Measurements from ENCODE around the gene ZBTB7C. TPM values are rescaled to one million over a fixed set of nuclear protein-coding genes. Genes with fewer than 3 reads are reported as not detected.

ZBTB7C gene
- polyA plus RNA-seq, 1 of the 3 experiments (the other 2 are of a cell fraction) = 0.05 TPM

DNA sequence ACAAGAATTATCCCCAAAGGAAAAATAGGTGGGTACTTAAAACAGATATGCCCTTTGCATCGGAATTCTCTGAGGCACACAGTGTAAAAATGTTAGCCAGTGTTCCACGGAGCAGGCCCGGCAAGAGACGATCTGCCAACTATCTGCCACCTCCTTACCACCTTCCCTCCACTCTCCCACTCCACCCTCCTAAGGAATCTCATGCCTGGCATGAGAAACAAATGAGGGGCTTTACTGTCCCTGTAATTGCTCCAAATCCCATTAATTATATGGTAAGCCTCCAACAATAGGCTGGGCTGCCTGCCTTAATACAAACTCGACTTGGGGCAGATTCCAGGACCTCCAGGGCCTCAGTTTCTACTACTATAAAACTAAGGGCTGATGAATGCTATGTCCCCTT, 102.3 kb downstream of the ZBTB7C start:
- Histone ChIP-seq H3K9me2 (no peaks in the 10 kb centered on the region), H2AFZ (ENCODE audit: low read depth) (no peak overlapping the region), H3K4me1 (ENCODE audit: control insufficient read depth in 1 of 2, insufficient read depth in 2 of 2, low read depth in 1 of 2, low read length in 1 of 2) (peaks cover 0 to 12% of the 10 kb centered on the region in 2 experiments; a peak in 1 of 4 replicates), H3K9ac (no peak overlapping the region), H3K79me2 (ENCODE audit: insufficient read depth) (no peaks in the 10 kb centered on the region), H3K27me3 (ENCODE audit: insufficient read depth) (no peaks in the 10 kb centered on the region; the same call in 1 of the 2 replicates), H3K9me3 (no peaks in the 10 kb centered on the region), H3F3A (replicated peaks; ENCODE audit: insufficient read depth) (no peaks in the 10 kb centered on the region), H3K4me2 (no peak overlapping the region), H3K27ac (ENCODE audit: low read depth in 2 of 2, low read length in 1 of 2) (no peak overlapping the region), H3K36me3 (replicated peaks in 1 of 2; ENCODE audit: control insufficient read depth in 1 of 2, insufficient read depth in 2 of 2, low read length in 1 of 2) (no peaks in the 10 kb centered on the region), H4K20me1 (ENCODE audit: insufficient read depth) (no peaks in the 10 kb centered on the region), H3K4me3 (ENCODE audit: low read depth in 2 of 2, low read length in 1 of 2) (no peak overlapping the region)
- TF ChIP-seq RCOR1 (IDR thresholded peaks at IDR 0.05; ENCODE audit: low read length) (no peak), TCF12 (IDR thresholded peaks at IDR 0.05) (no peak), FOXJ3 (CRISPR knock-in tag; IDR thresholded peaks at IDR 0.05) (no peak), FOXM1 (IDR thresholded peaks at IDR 0.05; ENCODE audit: low read depth) (no peak), NFIC (IDR thresholded peaks at IDR 0.05; ENCODE audit: borderline replicate concordance) (no peak), EZH2phosphoT487 (IDR thresholded peaks at IDR 0.05; ENCODE audit: borderline replicate concordance, low read depth) (no peak), RXRA (IDR thresholded peaks at IDR 0.05; ENCODE audit: borderline replicate concordance, low read depth) (no peak), ELF1 (IDR thresholded peaks at IDR 0.05) (no peak), FOSL2 (IDR thresholded peaks at IDR 0.05; ENCODE audit: borderline replicate concordance, low read depth) (no peak), YY1 (IDR thresholded peaks at IDR 0.05; ENCODE audit: low read depth) (no peak)
- WGBS (ENCODE audit: low lambda C conversion rate) = 69% methylated on average over 5 of the region's 5 CpGs
- DNase-seq = no peak
- POLR2A ChIA-PET = no interaction called here
- CTCF ChIA-PET = no interaction called here

DNA sequence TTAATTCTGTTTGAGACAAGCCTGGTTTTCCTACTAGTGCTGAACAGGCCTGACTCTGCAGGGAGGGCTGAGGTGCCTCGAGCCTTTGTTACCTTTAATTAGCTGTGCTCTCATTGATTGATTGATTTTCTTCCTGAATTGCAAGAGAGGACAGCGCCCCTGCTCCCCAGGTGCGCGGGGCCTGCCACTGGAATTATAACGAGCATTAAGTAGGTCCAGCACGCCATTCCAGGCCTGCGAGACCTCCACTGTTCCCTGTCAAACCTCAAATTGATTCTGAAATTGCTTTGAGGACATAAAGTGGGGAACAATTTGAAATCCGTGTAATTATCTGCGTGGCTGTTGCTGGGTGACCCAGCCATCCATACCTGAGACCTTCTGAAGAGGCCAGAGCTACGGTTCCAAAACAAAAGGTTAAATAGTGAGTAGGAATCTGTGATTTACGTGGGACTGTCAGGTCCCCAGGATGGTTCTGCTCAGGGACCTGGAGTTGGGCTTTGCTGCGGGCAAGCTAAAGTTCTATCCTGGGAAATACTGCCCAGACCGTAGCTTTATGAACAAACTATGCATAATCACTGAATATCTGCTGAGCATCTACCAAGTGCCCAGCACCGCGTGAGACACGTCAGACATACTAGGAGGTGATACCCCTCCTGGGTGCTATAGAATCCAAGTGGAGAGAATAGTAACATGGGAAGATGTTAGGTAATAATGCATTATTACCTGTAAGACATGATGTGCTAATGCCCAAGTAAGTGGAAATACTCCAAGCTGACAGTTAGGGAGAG, 104.1 kb downstream of the ZBTB7C start:
- H3K27me3 ChIP-seq (ENCODE audit: insufficient read depth) = no peaks in the 10 kb centered on the region; the same call in 1 of the 2 replicates
- no peak overlapping the region for H3K4me2 ChIP-seq
- H3F3A ChIP-seq (replicated peaks; ENCODE audit: insufficient read depth) = no peaks in the 10 kb centered on the region
- H3K27ac ChIP-seq (ENCODE audit: low read depth in 2 of 2, low read length in 1 of 2) = no peak overlapping the region
- no peaks in the 10 kb centered on the region for H3K79me2 ChIP-seq (ENCODE audit: insufficient read depth)
- ChIA-PET CTCF (interaction anchor here (1.0 to 1.6 kb wide), 3 partner anchors 10 to 140 kb away, joined by 3 to 7 read pairs (median 3); no protein-coding TSS in a partner anchor), POLR2A (no interaction called here)
- 72% methylated on average over 16 of the region's 16 CpGs for WGBS (ENCODE audit: low lambda C conversion rate)
- DNase-seq = no peak
- H3K9me3 ChIP-seq = no peaks in the 10 kb centered on the region
- H3K9ac ChIP-seq = no peak overlapping the region
- H3K9me2 ChIP-seq = no peaks in the 10 kb centered on the region
- no peaks in the 10 kb centered on the region for H3K36me3 ChIP-seq (replicated peaks in 1 of 2; ENCODE audit: control insufficient read depth in 1 of 2, insufficient read depth in 2 of 2, low read length in 1 of 2)
- H3K4me1 ChIP-seq (ENCODE audit: control insufficient read depth in 1 of 2, insufficient read depth in 2 of 2, low read depth in 1 of 2, low read length in 1 of 2) = peaks cover 0 to 12% of the 10 kb centered on the region in 2 experiments; a peak in 1 of 4 replicates
- no peaks in the 10 kb centered on the region for H4K20me1 ChIP-seq (ENCODE audit: insufficient read depth)
- H2AFZ ChIP-seq (ENCODE audit: low read depth) = no peak overlapping the region
- no peak overlapping the region for H3K4me3 ChIP-seq (ENCODE audit: low read depth in 2 of 2, low read length in 1 of 2)
- no peak for TF ChIP-seq SMC3 (IDR thresholded peaks at IDR 0.05; ENCODE audit: low read depth, low read length)
- no peak for TF ChIP-seq GATA2 (CRISPR knock-in tag; IDR thresholded peaks at IDR 0.05)
- TF ChIP-seq NRF1 (IDR thresholded peaks at IDR 0.05; ENCODE audit: low read depth, low read length) = no peak
- TF ChIP-seq MXI1 (IDR thresholded peaks at IDR 0.05; ENCODE audit: low read depth, low read length) = no peak
- TF ChIP-seq JUND (IDR thresholded peaks at IDR 0.05) = no peak
- no peak for TF ChIP-seq ELF1 (IDR thresholded peaks at IDR 0.05)
- TF ChIP-seq TAF1 (IDR thresholded peaks at IDR 0.05; ENCODE audit: borderline replicate concordance, low read depth, low read length) = no peak
- TF ChIP-seq, protein P1, sequence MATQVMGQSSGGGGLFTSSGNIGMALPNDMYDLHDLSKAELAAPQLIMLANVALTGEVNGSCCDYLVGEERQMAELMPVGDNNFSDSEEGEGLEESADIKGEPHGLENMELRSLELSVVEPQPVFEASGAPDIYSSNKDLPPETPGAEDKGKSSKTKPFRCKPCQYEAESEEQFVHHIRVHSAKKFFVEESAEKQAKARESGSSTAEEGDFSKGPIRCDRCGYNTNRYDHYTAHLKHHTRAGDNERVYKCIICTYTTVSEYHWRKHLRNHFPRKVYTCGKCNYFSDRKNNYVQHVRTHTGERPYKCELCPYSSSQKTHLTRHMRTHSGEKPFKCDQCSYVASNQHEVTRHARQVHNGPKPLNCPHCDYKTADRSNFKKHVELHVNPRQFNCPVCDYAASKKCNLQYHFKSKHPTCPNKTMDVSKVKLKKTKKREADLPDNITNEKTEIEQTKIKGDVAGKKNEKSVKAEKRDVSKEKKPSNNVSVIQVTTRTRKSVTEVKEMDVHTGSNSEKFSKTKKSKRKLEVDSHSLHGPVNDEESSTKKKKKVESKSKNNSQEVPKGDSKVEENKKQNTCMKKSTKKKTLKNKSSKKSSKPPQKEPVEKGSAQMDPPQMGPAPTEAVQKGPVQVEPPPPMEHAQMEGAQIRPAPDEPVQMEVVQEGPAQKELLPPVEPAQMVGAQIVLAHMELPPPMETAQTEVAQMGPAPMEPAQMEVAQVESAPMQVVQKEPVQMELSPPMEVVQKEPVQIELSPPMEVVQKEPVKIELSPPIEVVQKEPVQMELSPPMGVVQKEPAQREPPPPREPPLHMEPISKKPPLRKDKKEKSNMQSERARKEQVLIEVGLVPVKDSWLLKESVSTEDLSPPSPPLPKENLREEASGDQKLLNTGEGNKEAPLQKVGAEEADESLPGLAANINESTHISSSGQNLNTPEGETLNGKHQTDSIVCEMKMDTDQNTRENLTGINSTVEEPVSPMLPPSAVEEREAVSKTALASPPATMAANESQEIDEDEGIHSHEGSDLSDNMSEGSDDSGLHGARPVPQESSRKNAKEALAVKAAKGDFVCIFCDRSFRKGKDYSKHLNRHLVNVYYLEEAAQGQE (IDR thresholded peaks at IDR 0.05; ENCODE audit: low read depth, low read length) = no peak
- TF ChIP-seq TEAD4 (IDR thresholded peaks at IDR 0.05; ENCODE audit: borderline replicate concordance, insufficient read depth) = no peak
- TF ChIP-seq RAD21 (IDR thresholded peaks at IDR 0.05; ENCODE audit: low read length) = no peak
- TF ChIP-seq, protein P2, sequence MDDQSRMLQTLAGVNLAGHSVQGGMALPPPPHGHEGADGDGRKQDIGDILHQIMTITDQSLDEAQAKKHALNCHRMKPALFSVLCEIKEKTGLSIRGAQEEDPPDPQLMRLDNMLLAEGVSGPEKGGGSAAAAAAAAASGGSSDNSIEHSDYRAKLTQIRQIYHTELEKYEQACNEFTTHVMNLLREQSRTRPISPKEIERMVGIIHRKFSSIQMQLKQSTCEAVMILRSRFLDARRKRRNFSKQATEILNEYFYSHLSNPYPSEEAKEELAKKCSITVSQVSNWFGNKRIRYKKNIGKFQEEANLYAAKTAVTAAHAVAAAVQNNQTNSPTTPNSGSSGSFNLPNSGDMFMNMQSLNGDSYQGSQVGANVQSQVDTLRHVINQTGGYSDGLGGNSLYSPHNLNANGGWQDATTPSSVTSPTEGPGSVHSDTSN (IDR thresholded peaks at IDR 0.05) = no peak
- TF ChIP-seq RFX5 (IDR thresholded peaks at IDR 0.05; ENCODE audit: low read length) = no peak
- TF ChIP-seq SIN3A (IDR thresholded peaks at IDR 0.05; ENCODE audit: borderline replicate concordance, low read depth, low read length) = no peak
- TF ChIP-seq, protein P3, sequence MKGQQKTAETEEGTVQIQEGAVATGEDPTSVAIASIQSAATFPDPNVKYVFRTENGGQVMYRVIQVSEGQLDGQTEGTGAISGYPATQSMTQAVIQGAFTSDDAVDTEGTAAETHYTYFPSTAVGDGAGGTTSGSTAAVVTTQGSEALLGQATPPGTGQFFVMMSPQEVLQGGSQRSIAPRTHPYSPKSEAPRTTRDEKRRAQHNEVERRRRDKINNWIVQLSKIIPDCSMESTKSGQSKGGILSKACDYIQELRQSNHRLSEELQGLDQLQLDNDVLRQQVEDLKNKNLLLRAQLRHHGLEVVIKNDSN (IDR thresholded peaks at IDR 0.05; ENCODE audit: borderline replicate concordance, low read depth) = no peak

Measured in SK-N-SH (cell line).